Neural cell (in vitro differentiated cells): ENCODE results near the gene MYORG.

Experiments used
- EZH2 ChIP-seq: fragments of 200-600, 300-800 bp; shearing (Covaris generic), sonication (generic); IDR thresholded peaks from 2 replicates; pipeline ENCODE4 v1.6.1; 2014; ENCODE audit warnings: antibody characterized with exemption, low read length, borderline replicate concordance, mild to moderate bottlenecking; ENCODE audit not compliant: insufficient read depth, poor library complexity, severe bottlenecking
- TF ChIP-seq, protein P1 (sequence below): fragments of 450-650 bp; IDR thresholded peaks from 2 replicates; pipeline ENCODE4 v1.5.1; 2014; ENCODE audit warnings: antibody characterized with exemption, mild to moderate bottlenecking, moderate library complexity; ENCODE audit not compliant: poor library complexity, severe bottlenecking

DNA sequence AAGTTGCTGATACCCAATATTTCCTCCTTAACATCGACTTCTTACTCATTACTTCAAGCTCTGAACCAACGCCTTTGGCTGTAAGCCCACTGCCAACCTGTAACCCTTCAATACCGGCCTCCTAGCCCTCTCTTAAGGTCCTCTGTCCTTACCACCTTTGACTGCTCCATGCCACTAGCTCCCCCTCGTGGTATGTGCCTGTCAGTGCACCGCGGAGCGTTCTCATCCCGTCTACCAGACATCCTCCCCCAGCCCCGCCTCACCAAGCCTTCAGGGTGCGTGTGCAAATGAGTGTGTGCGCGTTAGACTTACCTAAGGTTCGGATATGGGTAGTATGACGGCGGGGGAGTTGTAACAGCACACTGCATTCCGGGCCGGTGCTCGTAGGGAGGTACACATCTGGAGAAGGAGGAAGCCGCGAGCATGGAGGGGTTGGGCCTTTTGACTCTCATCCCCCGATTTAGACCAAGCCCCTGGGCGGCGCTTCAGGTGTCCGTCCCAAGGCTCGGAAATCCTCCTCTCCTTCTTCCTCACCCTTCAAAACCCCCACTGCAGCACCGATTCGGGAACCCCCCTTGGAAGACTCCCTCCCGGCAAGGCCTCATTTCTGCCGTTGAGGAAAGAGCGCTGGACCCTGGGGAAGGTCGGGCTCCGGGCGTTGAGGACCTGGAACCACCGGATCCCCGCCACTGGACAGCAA, 2.8 kb upstream of the MYORG start:
- no peak for TF ChIP-seq EZH2
- TF ChIP-seq, protein P1, sequence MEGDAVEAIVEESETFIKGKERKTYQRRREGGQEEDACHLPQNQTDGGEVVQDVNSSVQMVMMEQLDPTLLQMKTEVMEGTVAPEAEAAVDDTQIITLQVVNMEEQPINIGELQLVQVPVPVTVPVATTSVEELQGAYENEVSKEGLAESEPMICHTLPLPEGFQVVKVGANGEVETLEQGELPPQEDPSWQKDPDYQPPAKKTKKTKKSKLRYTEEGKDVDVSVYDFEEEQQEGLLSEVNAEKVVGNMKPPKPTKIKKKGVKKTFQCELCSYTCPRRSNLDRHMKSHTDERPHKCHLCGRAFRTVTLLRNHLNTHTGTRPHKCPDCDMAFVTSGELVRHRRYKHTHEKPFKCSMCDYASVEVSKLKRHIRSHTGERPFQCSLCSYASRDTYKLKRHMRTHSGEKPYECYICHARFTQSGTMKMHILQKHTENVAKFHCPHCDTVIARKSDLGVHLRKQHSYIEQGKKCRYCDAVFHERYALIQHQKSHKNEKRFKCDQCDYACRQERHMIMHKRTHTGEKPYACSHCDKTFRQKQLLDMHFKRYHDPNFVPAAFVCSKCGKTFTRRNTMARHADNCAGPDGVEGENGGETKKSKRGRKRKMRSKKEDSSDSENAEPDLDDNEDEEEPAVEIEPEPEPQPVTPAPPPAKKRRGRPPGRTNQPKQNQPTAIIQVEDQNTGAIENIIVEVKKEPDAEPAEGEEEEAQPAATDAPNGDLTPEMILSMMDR = peak; percentile 78
